RWPE2 (cell line): Measurements from ENCODE around the gene SLC37A3.

Experiments used
- ATAC-seq: fragments of 200-7000 bp; cut with Tn5 transposase; 3 replicates; pipeline ENCODE4 v1.9.1; 2021; ENCODE audit warnings: low read depth
- DNase-seq: peaks from one replicate; pipeline ENCODE4 v3.0.0-alpha.2; 2020; ENCODE audit warnings: low spot score
- H3K27ac ChIP-seq: fragments of 450-650 bp; 2 replicates; pipeline ENCODE4 v1.5.1; 2017; ENCODE audit warnings: mild to moderate bottlenecking; ENCODE audit not compliant: poor library complexity, severe bottlenecking
- H3K27me3 ChIP-seq: fragments of 250-450 bp; sonication (Bioruptor Pico); 2 replicates; pipeline ENCODE4 v1.5.1; 2021; ENCODE audit warnings: mild to moderate bottlenecking, moderate library complexity; ENCODE audit not compliant: insufficient read depth, poor library complexity, severe bottlenecking
- H3K36me3 ChIP-seq: fragments of 250-450 bp; sonication (Bioruptor Pico); 2 replicates; pipeline ENCODE4 v1.5.1; 2020; ENCODE audit warnings: low read depth, mild to moderate bottlenecking, moderate library complexity
- H3K4me1 ChIP-seq: fragments of 250-450 bp; sonication (Bioruptor Pico); 2 replicates; pipeline ENCODE4 v1.5.1; 2021; ENCODE audit warnings: mild to moderate bottlenecking, moderate library complexity; ENCODE audit not compliant: insufficient read depth, poor library complexity, severe bottlenecking
- H3K4me3 ChIP-seq: fragments of 250-450 bp; sonication (Bioruptor Pico); 2 replicates; pipeline ENCODE4 v1.5.1; 2021; ENCODE audit warnings: mild to moderate bottlenecking, moderate library complexity; ENCODE audit not compliant: severe bottlenecking
- H3K9me3 ChIP-seq: fragments of 250-450 bp; sonication (Bioruptor Pico); 2 replicates; pipeline ENCODE4 v1.5.1; 2021; ENCODE audit warnings: mild to moderate bottlenecking, moderate library complexity; ENCODE audit not compliant: severe bottlenecking
- CTCF ChIP-seq: fragments of 450-650 bp; IDR thresholded peaks from one replicate; pipeline ENCODE4 v1.5.1; 2017; ENCODE audit warnings: mild to moderate bottlenecking, moderate library complexity; ENCODE audit not compliant: poor library complexity, severe bottlenecking

Gene SLC37A3

GRCh38 chr7:140440593-140440992 lies 42.3 kb upstream of the SLC37A3 start:
- Histone ChIP-seq H3K4me1 (no peaks in the 10 kb centered on the region), H3K9me3 (no peaks in the 10 kb centered on the region), H3K4me3 (no peak overlapping the region), H3K27ac (no peak overlapping the region), H3K27me3 (no peaks in the 10 kb centered on the region), H3K36me3 (no peaks in the 10 kb centered on the region)
- DNase-seq: no peak
- ATAC-seq: no peak
- TF ChIP-seq CTCF: no peak

GRCh38 chr7:140439359-140439758 lies 41.0 kb upstream of the SLC37A3 start:
- TF ChIP-seq CTCF: no peak
- Histone ChIP-seq H3K4me3 (no peak overlapping the region), H3K9me3 (no peaks in the 10 kb centered on the region), H3K27ac (no peak overlapping the region), H3K36me3 (no peaks in the 10 kb centered on the region), H3K4me1 (no peaks in the 10 kb centered on the region), H3K27me3 (no peaks in the 10 kb centered on the region)
- no peak for DNase-seq
- no peak for ATAC-seq

GRCh38 chr7:140435252-140435895 lies 37.0 kb upstream of the SLC37A3 start:
- Histone ChIP-seq H3K36me3 (no peaks in the 10 kb centered on the region), H3K9me3 (no peaks in the 10 kb centered on the region), H3K4me3 (no peak overlapping the region), H3K27me3 (no peaks in the 10 kb centered on the region), H3K27ac (no peak overlapping the region), H3K4me1 (no peaks in the 10 kb centered on the region)
- DNase-seq (no peak), ATAC-seq (no peak)
- no peak for TF ChIP-seq CTCF

GRCh38 chr7:140433396-140433795 lies 35.1 kb upstream of the SLC37A3 start:
- TF ChIP-seq CTCF: no peak
- H3K27me3 ChIP-seq: no peaks in the 10 kb centered on the region
- H3K27ac ChIP-seq: no peak overlapping the region
- DNase-seq: no peak
- no peaks in the 10 kb centered on the region for H3K4me1 ChIP-seq
- H3K9me3 ChIP-seq: no peaks in the 10 kb centered on the region
- no peak for ATAC-seq
- H3K4me3 ChIP-seq: no peak overlapping the region
- H3K36me3 ChIP-seq: no peaks in the 10 kb centered on the region

GRCh38 chr7:140426130-140426529 lies 27.8 kb upstream of the SLC37A3 start:
- Histone ChIP-seq H3K27ac (no peak overlapping the region), H3K9me3 (no peaks in the 10 kb centered on the region), H3K4me1 (no peaks in the 10 kb centered on the region), H3K36me3 (no peaks in the 10 kb centered on the region), H3K27me3 (no peaks in the 10 kb centered on the region), H3K4me3 (no peak overlapping the region)
- ATAC-seq: no peak
- no peak for DNase-seq
- TF ChIP-seq CTCF: no peak
